ENCODE measurements around the gene NEGR1.

NEGR1 gene

GRCh38 chr1:72023063-72023930, 259.0 kb downstream of the NEGR1 start:
- DNase-seq (ENCODE audit: low read depth), result no peak

GRCh38 chr1:72018562-72018961, 263.8 kb downstream of the NEGR1 start:
- DNase-seq (ENCODE audit: low read depth), result no peak

- no peak for DNase-seq (ENCODE audit: low read depth)
These were observed 267.3 kb downstream of the NEGR1 start for GRCh38 chr1:72015006-72015405.

GRCh38 chr1:72013161-72013560, 269.2 kb downstream of the NEGR1 start:
- DNase-seq (ENCODE audit: low read depth), result no peak

- DNase-seq (ENCODE audit: low read depth), result no peak
These were observed 270.6 kb downstream of the NEGR1 start for GRCh38 chr1:72011721-72012120.

- no peak for DNase-seq (ENCODE audit: low read depth)
These were observed 272.3 kb downstream of the NEGR1 start for GRCh38 chr1:72010094-72010431.

GRCh38 chr1:72009173-72010093, 272.9 kb downstream of the NEGR1 start:
- no peak for DNase-seq (ENCODE audit: low read depth)

GRCh38 chr1:72007312-72007711, 275.0 kb downstream of the NEGR1 start:
- no peak for DNase-seq (ENCODE audit: low read depth)

- no peak for DNase-seq (ENCODE audit: low read depth)
These were observed 276.2 kb downstream of the NEGR1 start for GRCh38 chr1:72006092-72006491.

GRCh38 chr1:72003092-72003491, 279.2 kb downstream of the NEGR1 start:
- DNase-seq (ENCODE audit: low read depth), result no peak

- DNase-seq (ENCODE audit: low read depth), result no peak
These were observed 281.5 kb downstream of the NEGR1 start for GRCh38 chr1:72000809-72001208.

GRCh38 chr1:71994646-71995045, 287.7 kb downstream of the NEGR1 start:
- no peak for DNase-seq (ENCODE audit: low read depth)

- DNase-seq (ENCODE audit: low read depth), result no peak
These were observed 295.2 kb downstream of the NEGR1 start for GRCh38 chr1:71987181-71987580.

GRCh38 chr1:71986160-71986559, 296.2 kb downstream of the NEGR1 start:
- DNase-seq (ENCODE audit: low read depth), result no peak

GRCh38 chr1:71980556-71980955, 301.8 kb downstream of the NEGR1 start:
- DNase-seq (ENCODE audit: low read depth), result no peak

GRCh38 chr1:71979882-71980281, 302.5 kb downstream of the NEGR1 start:
- no peak for DNase-seq (ENCODE audit: low read depth)

GRCh38 chr1:71967670-71968069, 314.7 kb downstream of the NEGR1 start:
- no peak for DNase-seq (ENCODE audit: low read depth)

GRCh38 chr1:71964188-71964587, 318.2 kb downstream of the NEGR1 start:
- no peak for DNase-seq (ENCODE audit: low read depth)

GRCh38 chr1:71956613-71957285, 325.6 kb downstream of the NEGR1 start:
- DNase-seq (ENCODE audit: low read depth), result no peak

GRCh38 chr1:71950579-71950978, 331.8 kb downstream of the NEGR1 start:
- DNase-seq (ENCODE audit: low read depth), result no peak

- DNase-seq (ENCODE audit: low read depth), result no peak
These were observed 332.7 kb downstream of the NEGR1 start for GRCh38 chr1:71949681-71950080.

GRCh38 chr1:71948561-71948960, 333.8 kb downstream of the NEGR1 start:
- no peak for DNase-seq (ENCODE audit: low read depth)

GRCh38 chr1:71944006-71944405, 338.3 kb downstream of the NEGR1 start:
- no peak for DNase-seq (ENCODE audit: low read depth)
